SK-N-SH (cell line): ENCODE measurements around the gene CLEC6A. TPM values are rescaled to one million over a fixed set of nuclear protein-coding genes. Genes with fewer than 3 reads are reported as not detected.

Experiments
- CTCF ChIA-PET: fragments of 300-600, 350-600 bp; formaldehyde crosslinking; extraction: SDS; loops from one replicate; lab custom pipeline; 2021; lab: Yijun Ruan, JAX
- POLR2A ChIA-PET: fragments of 350-600 bp; sonication (Branson Sonifier 250); formaldehyde crosslinking; extraction: SDS; loops from one replicate; lab custom pipeline; 2020; ENCODE audit warnings: antibody characterized with exemption, inconsistent platforms; lab: Yijun Ruan, JAX
- DNase-seq: peaks from one replicate; pipeline ENCODE4 v3.0.0; 2012
- H2AFZ ChIP-seq: fragments of 200-600 bp; sonication (generic); 2 replicates; pipeline ENCODE4 v1.8.1; 2016; ENCODE audit warnings: antibody characterized with exemption, mild to moderate bottlenecking, low read depth
- H3F3A ChIP-seq: fragments of 200-600 bp; sonication (generic); replicated peaks from 2 replicates; pipeline ENCODE3; 2016; ENCODE audit warnings: antibody characterized with exemption, mild to moderate bottlenecking; ENCODE audit not compliant: insufficient read depth
- H3K27ac ChIP-seq, 2 experiments: fragments of 200-500 bp in 1 of 2; fragments of 200-600 bp in 1 of 2; sonication (Bioruptor generic) in 1 of 2; sonication (generic), shearing (Covaris generic) in 1 of 2; 2 replicates each; pipeline versions ENCODE4 v1.5.1 to v1.6.1; 2014 to 2016; ENCODE audit warnings: low read depth in 2 of 2, inconsistent platforms in 1 of 2, low read length in 1 of 2, mild to moderate bottlenecking in 1 of 2, mixed read lengths in 1 of 2
- H3K27me3 ChIP-seq: fragments of 200-600 bp; sonication (generic), shearing (Covaris generic); 2 replicates; pipeline ENCODE4 v1.6.1; 2016; ENCODE audit warnings: mixed run types; ENCODE audit not compliant: insufficient read depth
- H3K36me3 ChIP-seq, 2 experiments: fragments of 200-500 bp in 1 of 2; fragments of 200-600 bp in 1 of 2; sonication (Bioruptor generic) in 1 of 2; sonication (generic) in 1 of 2; replicated peaks in 1 of 2; 2 replicates each; pipeline versions ENCODE3 to v1.5.1; 2014 to 2016; ENCODE audit warnings: low read length in 1 of 2, mild to moderate bottlenecking in 1 of 2; ENCODE audit not compliant: insufficient read depth in 2 of 2, control insufficient read depth in 1 of 2
- H3K4me1 ChIP-seq, 2 experiments: fragments of 200-500 bp in 1 of 2; fragments of 200-600 bp in 1 of 2; sonication (Bioruptor generic) in 1 of 2; sonication (generic), shearing (Covaris generic) in 1 of 2; 2 replicates each; pipeline versions ENCODE4 v1.5.1 to v1.6.1; 2014 to 2016; ENCODE audit warnings: low read depth in 1 of 2, low read length in 1 of 2, mixed run types in 1 of 2; ENCODE audit not compliant: insufficient read depth in 2 of 2, control insufficient read depth in 1 of 2
- H3K4me2 ChIP-seq: fragments of 200-600 bp; sonication (generic), shearing (Covaris generic); 2 replicates; pipeline ENCODE4 v1.6.1; 2017; ENCODE audit warnings: mixed run types
- H3K4me3 ChIP-seq, 2 experiments: fragments of 200-500 bp in 1 of 2; fragments of 200-600 bp in 1 of 2; sonication (Bioruptor generic) in 1 of 2; sonication (generic), shearing (Covaris generic) in 1 of 2; 2 replicates each; pipeline versions ENCODE4 v1.5.1 to v1.8.1; 2014 to 2016; ENCODE audit warnings: low read depth in 2 of 2, inconsistent platforms in 1 of 2, low read length in 1 of 2, mild to moderate bottlenecking in 1 of 2, mixed read lengths in 1 of 2, moderate library complexity in 1 of 2
- H3K79me2 ChIP-seq: fragments of 200-600 bp; sonication (generic); 2 replicates; pipeline ENCODE4 v1.8.1; 2017; ENCODE audit warnings: mild to moderate bottlenecking; ENCODE audit not compliant: insufficient read depth
- H3K9ac ChIP-seq: fragments of 200-600 bp; sonication (generic); 2 replicates; pipeline ENCODE4 v1.6.1; 2017; ENCODE audit warnings: mixed run types
- H3K9me2 ChIP-seq: fragments of 200-600 bp; sonication (generic); 2 replicates; pipeline ENCODE4 v1.6.1; 2017; ENCODE audit warnings: mixed run types
- H3K9me3 ChIP-seq: fragments of 200-600 bp; sonication (generic); 2 replicates; pipeline ENCODE4 v1.6.1; 2017; ENCODE audit warnings: mixed run types, mild to moderate bottlenecking, moderate library complexity
- H4K20me1 ChIP-seq: fragments of 200-600 bp; sonication (generic); 2 replicates; pipeline ENCODE4 v1.6.1; 2017; ENCODE audit warnings: mild to moderate bottlenecking, mixed run types; ENCODE audit not compliant: insufficient read depth
- EP300 ChIP-seq, 2 experiments: IDR thresholded peaks; 2 replicates each; pipeline versions ENCODE4 v1.4.0 to v1.6.1; 2012; ENCODE audit warnings: borderline replicate concordance in 1 of 2, low read depth in 1 of 2, low read length in 1 of 2
- FOXM1 ChIP-seq: IDR thresholded peaks from 2 replicates; pipeline ENCODE4 v1.4.0; 2012; ENCODE audit warnings: low read depth, mild to moderate bottlenecking
- GABPA ChIP-seq: IDR thresholded peaks from 2 replicates; pipeline ENCODE4 v1.4.0; 2012; ENCODE audit warnings: low read depth, mild to moderate bottlenecking
- JUND ChIP-seq: IDR thresholded peaks from 2 replicates; pipeline ENCODE4 v1.4.0; 2012
- MXI1 ChIP-seq: IDR thresholded peaks from 2 replicates; pipeline ENCODE4 v1.6.1; 2012; ENCODE audit warnings: mild to moderate bottlenecking, low read depth, low read length, improper control_type of control experiment
- NRF1 ChIP-seq: IDR thresholded peaks from 2 replicates; pipeline ENCODE4 v1.6.1; 2012; ENCODE audit warnings: low read depth, mild to moderate bottlenecking, low read length
- POLR2AphosphoS5 ChIP-seq: IDR thresholded peaks from 2 replicates; pipeline ENCODE4 v1.6.1; 2012; ENCODE audit warnings: low read depth, low read length
- RAD21 ChIP-seq: IDR thresholded peaks from 2 replicates; pipeline ENCODE4 v1.6.1; 2012; ENCODE audit warnings: mild to moderate bottlenecking, low read length
- RFX5 ChIP-seq: IDR thresholded peaks from 2 replicates; pipeline ENCODE4 v1.6.1; 2012; ENCODE audit warnings: mild to moderate bottlenecking, improper control_type of control experiment, low read length
- SMC3 ChIP-seq: IDR thresholded peaks from 2 replicates; pipeline ENCODE4 v1.6.1; 2012; ENCODE audit warnings: low read depth, low read length, improper control_type of control experiment
- TAF1 ChIP-seq: IDR thresholded peaks from 2 replicates; pipeline ENCODE4 v1.6.1; 2012; ENCODE audit warnings: low read depth, mild to moderate bottlenecking, low read length, moderate library complexity, borderline replicate concordance
- TCF12 ChIP-seq: IDR thresholded peaks from 2 replicates; pipeline ENCODE4 v1.4.0; 2012
- YY1 ChIP-seq: IDR thresholded peaks from 2 replicates; pipeline ENCODE4 v1.4.0; 2012; ENCODE audit warnings: low read depth, mild to moderate bottlenecking
- WGBS: methylation state at CpG from one replicate; pipeline ENCODE4 v1.1.6; 2017; ENCODE audit warnings: low lambda C conversion rate; 5-methylcytosine and 5-hydroxymethylcytosine counted together
- polyA plus RNA-seq, 3 experiments: library from polyadenylated mRNA; depleted of rRNA; stranded (reverse); fragments of >200 nt; gene quantifications; 2 replicates each; pipeline ENCODE4 v1.2.3, GENCODE V29; 2012
- TF ChIP-seq, protein P1 (sequence below): IDR thresholded peaks from 2 replicates; pipeline ENCODE4 v1.4.0; 2012; ENCODE audit warnings: low read depth, borderline replicate concordance
- TF ChIP-seq, protein P2 (sequence below): fragments of 150-350 bp; IDR thresholded peaks from 2 replicates; pipeline ENCODE4 v1.6.1; 2016; ENCODE audit warnings: mild to moderate bottlenecking, low read depth, low read length
- TF ChIP-seq, protein P3 (sequence below): IDR thresholded peaks from 2 replicates; pipeline ENCODE4 v1.6.1; 2012; ENCODE audit warnings: mild to moderate bottlenecking, low read depth, low read length, moderate library complexity

Gene CLEC6A
- polyA plus RNA-seq, 1 of the 3 experiments (the other 2 are of a cell fraction) = not detected

DNA sequence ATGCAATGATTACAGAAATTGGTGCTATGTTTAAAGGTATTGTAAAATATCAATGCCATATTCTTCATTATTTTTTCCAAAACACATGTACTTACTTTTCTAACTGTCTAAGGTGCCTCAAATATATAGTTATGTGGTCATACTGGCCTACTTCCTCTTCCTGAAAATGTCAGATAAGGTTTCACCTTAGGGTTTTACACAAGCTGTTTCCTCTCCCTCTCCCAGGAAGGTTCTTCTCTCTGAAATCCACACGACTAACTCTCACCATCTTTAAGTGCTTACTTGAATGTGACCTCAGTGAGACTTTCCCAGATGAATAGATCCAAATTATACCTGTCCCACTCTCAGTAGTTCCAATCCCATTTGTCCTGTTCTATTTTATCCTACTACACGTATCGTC is 46.0 kb downstream of the CLEC6A start:
- TF ChIP-seq NRF1 (no peak), FOXM1 (no peak), EP300 (IDR thresholded peaks at IDR 0.05; ENCODE audit: borderline replicate concordance in 1 of 2, low read depth in 1 of 2, low read length in 1 of 2) (no peak), POLR2AphosphoS5 (no peak), MXI1 (no peak), GABPA (no peak), TAF1 (no peak), TCF12 (no peak), RAD21 (no peak), JUND (no peak)
- TF ChIP-seq, protein P1, sequence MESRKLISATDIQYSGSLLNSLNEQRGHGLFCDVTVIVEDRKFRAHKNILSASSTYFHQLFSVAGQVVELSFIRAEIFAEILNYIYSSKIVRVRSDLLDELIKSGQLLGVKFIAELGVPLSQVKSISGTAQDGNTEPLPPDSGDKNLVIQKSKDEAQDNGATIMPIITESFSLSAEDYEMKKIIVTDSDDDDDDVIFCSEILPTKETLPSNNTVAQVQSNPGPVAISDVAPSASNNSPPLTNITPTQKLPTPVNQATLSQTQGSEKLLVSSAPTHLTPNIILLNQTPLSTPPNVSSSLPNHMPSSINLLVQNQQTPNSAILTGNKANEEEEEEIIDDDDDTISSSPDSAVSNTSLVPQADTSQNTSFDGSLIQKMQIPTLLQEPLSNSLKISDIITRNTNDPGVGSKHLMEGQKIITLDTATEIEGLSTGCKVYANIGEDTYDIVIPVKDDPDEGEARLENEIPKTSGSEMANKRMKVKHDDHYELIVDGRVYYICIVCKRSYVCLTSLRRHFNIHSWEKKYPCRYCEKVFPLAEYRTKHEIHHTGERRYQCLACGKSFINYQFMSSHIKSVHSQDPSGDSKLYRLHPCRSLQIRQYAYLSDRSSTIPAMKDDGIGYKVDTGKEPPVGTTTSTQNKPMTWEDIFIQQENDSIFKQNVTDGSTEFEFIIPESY = no peak

DNA sequence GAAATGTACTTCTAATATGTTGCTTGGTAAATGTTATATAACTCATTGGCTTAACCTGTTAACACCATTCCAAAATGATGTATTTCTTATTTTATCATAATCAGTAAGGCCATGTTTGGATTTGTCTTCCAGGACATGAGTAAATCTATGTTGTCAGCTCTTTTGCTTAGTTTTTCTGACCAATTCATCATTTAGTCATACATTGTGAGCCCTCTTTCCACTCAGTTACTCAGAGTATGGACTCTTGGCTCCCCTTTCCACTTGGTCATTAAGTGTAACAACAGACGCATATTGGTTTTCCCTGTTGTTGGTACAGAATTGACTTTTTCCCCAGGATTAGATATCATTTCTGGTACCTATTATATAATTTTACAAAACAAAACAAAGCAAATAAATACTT is 48.6 kb downstream of the CLEC6A start:
- H3K36me3 ChIP-seq = no peaks in the 10 kb centered on the region
- H3K9me3 ChIP-seq = no peaks in the 10 kb centered on the region
- no peak overlapping the region for H3K27ac ChIP-seq
- no peaks in the 10 kb centered on the region for H3F3A ChIP-seq
- H3K4me3 ChIP-seq = no peak overlapping the region
- 54% methylated on average over 1 of the region's 1 CpG for WGBS
- no peak overlapping the region for H3K4me2 ChIP-seq
- CTCF ChIA-PET = no interaction called here
- H3K9me2 ChIP-seq = no peaks in the 10 kb centered on the region
- no peaks in the 10 kb centered on the region for H3K4me1 ChIP-seq
- H2AFZ ChIP-seq = no peak overlapping the region
- no peaks in the 10 kb centered on the region for H4K20me1 ChIP-seq
- POLR2A ChIA-PET = no interaction called here
- H3K27me3 ChIP-seq = no peaks in the 10 kb centered on the region
- H3K9ac ChIP-seq = no peak overlapping the region
- H3K79me2 ChIP-seq = no peaks in the 10 kb centered on the region
- TF ChIP-seq MXI1 (no peak), RAD21 (no peak), SMC3 (no peak), TAF1 (no peak), FOXM1 (no peak), RFX5 (no peak), POLR2AphosphoS5 (no peak), YY1 (no peak)
- TF ChIP-seq, protein P2, sequence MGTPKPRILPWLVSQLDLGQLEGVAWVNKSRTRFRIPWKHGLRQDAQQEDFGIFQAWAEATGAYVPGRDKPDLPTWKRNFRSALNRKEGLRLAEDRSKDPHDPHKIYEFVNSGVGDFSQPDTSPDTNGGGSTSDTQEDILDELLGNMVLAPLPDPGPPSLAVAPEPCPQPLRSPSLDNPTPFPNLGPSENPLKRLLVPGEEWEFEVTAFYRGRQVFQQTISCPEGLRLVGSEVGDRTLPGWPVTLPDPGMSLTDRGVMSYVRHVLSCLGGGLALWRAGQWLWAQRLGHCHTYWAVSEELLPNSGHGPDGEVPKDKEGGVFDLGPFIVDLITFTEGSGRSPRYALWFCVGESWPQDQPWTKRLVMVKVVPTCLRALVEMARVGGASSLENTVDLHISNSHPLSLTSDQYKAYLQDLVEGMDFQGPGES = no peak
- TF ChIP-seq, protein P3, sequence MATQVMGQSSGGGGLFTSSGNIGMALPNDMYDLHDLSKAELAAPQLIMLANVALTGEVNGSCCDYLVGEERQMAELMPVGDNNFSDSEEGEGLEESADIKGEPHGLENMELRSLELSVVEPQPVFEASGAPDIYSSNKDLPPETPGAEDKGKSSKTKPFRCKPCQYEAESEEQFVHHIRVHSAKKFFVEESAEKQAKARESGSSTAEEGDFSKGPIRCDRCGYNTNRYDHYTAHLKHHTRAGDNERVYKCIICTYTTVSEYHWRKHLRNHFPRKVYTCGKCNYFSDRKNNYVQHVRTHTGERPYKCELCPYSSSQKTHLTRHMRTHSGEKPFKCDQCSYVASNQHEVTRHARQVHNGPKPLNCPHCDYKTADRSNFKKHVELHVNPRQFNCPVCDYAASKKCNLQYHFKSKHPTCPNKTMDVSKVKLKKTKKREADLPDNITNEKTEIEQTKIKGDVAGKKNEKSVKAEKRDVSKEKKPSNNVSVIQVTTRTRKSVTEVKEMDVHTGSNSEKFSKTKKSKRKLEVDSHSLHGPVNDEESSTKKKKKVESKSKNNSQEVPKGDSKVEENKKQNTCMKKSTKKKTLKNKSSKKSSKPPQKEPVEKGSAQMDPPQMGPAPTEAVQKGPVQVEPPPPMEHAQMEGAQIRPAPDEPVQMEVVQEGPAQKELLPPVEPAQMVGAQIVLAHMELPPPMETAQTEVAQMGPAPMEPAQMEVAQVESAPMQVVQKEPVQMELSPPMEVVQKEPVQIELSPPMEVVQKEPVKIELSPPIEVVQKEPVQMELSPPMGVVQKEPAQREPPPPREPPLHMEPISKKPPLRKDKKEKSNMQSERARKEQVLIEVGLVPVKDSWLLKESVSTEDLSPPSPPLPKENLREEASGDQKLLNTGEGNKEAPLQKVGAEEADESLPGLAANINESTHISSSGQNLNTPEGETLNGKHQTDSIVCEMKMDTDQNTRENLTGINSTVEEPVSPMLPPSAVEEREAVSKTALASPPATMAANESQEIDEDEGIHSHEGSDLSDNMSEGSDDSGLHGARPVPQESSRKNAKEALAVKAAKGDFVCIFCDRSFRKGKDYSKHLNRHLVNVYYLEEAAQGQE = no peak
- no peak for DNase-seq

More for the DNA sequence above, 46.0 kb downstream of the CLEC6A start:
- Histone ChIP-seq H3K27me3 (no peaks in the 10 kb centered on the region), H3K79me2 (no peaks in the 10 kb centered on the region), H2AFZ (no peak overlapping the region), H3K4me2 (no peak overlapping the region), H3K27ac (no peak overlapping the region), H4K20me1 (no peaks in the 10 kb centered on the region), H3K4me3 (no peak overlapping the region), H3K9me3 (no peaks in the 10 kb centered on the region), H3K4me1 (no peaks in the 10 kb centered on the region), H3K36me3 (no peaks in the 10 kb centered on the region), H3K9me2 (no peaks in the 10 kb centered on the region), H3F3A (no peaks in the 10 kb centered on the region), H3K9ac (no peak overlapping the region)
- no peak for DNase-seq
- ChIA-PET CTCF (no interaction called here), POLR2A (no interaction called here)
- 7% methylated on average over 3 of the region's 3 CpGs for WGBS
